ENCODE data around the gene CHCHD3.
A peak's percentile ranks its signal among the peaks of the same experiment; 100 is the strongest.

The CHCHD3 gene

DNA sequence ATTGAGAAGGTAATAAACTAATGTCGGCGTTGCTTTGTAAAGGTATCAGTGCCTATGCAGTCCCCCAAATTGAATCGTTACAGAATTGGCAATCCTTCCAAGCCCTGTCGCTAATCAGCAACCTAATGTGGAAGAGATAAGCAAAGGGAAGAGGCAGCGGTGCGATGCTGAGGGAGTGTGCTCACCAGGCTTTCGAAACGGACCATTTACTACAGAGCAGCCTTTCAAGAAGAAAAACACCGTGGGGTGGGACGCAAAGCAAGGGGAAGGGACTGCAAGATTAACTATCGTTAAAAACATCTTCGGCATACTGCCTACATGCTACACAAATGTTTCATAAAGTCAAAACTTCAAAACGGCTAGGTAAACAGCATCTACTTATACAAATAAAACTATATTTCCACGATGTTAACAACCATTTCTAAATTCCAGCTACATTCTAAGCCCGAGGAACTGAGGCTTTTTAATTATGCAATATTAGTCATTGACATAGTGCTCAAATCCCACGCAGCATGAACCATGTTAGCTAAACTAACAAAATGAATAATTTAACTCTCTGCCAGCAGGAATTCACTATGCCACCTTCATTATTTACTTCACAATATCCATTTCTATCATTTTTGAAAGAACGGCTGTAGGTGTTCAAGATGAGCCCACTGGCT lies 85.2 kb downstream of the CHCHD3 start:
- no peaks in the 10 kb centered on the region for H3K27me3 ChIP-seq (ENCODE audit: control insufficient read depth in 5 of 5, insufficient read depth in 4 of 5, low read length in 5 of 5)
- H3K27ac ChIP-seq (ENCODE audit: low read depth, low read length): no peak overlapping the region
- no peaks in the 10 kb centered on the region for H3K36me3 ChIP-seq (ENCODE audit: control insufficient read depth in 5 of 5, insufficient read depth in 5 of 5, low read length in 5 of 5)
- H3K4me1 ChIP-seq (ENCODE audit: control insufficient read depth in 5 of 5, insufficient read depth in 5 of 5, low read length in 5 of 5): peaks cover 0 to 12% (median 10%) of the 10 kb centered on the region in 5 donors
- no peak overlapping the region for H3K9ac ChIP-seq (ENCODE audit: low read length in 5 of 5)
- no peak overlapping the region for H3K4me3 ChIP-seq (ENCODE audit: low read depth in 1 of 5, low read length in 5 of 5)
- no peaks in the 10 kb centered on the region for H3K9me3 ChIP-seq (ENCODE audit: control insufficient read depth in 5 of 5, low read length in 5 of 5)

DNA sequence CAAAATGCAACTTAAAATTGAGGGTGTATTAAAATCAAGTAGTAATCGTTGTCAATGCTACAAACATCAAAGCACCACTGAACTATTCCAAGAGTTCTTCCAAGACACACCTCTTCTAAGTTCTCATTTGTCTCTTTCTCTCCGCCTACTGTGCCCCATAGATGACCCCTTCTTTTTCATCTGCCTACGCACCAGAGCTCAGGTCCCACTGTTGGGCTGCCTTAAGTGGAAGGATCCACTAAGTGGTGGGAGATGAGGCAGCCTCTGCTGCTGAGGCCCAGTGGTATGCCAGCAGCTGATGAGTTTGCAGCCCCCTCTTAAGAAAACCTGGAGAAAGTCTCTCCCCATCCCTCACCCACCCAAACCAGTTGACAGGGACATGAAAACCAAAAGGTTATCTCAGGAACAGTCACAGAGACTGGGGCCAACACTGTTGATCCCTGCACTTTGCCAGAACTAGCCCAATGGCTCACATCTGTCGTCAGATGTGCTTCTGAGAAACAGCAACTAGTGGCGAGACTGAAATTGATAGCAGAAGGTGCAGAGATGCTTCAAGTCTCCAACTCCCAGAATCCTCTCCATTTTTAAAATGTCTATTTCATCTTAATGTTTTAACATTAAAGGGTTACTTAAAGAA lies 88.4 kb downstream of the CHCHD3 start:
- no peaks in the 10 kb centered on the region for H3K27me3 ChIP-seq (ENCODE audit: control insufficient read depth in 5 of 5, insufficient read depth in 4 of 5, low read length in 5 of 5)
- H3K9me3 ChIP-seq (ENCODE audit: control insufficient read depth in 5 of 5, low read length in 5 of 5): no peaks in the 10 kb centered on the region
- H3K4me1 ChIP-seq (ENCODE audit: control insufficient read depth in 5 of 5, insufficient read depth in 5 of 5, low read length in 5 of 5): peaks cover 0 to 6% (median 3%) of the 10 kb centered on the region in 5 donors
- no peaks in the 10 kb centered on the region for H3K36me3 ChIP-seq (ENCODE audit: control insufficient read depth in 5 of 5, insufficient read depth in 5 of 5, low read length in 5 of 5)
- no peak overlapping the region for H3K9ac ChIP-seq (ENCODE audit: low read length in 5 of 5)
- H3K4me3 ChIP-seq (ENCODE audit: low read depth in 1 of 5, low read length in 5 of 5): no peak overlapping the region
- H3K27ac ChIP-seq (ENCODE audit: low read depth, low read length): no peak overlapping the region

GRCh38 chr7:132991615-132992587 lies 90.0 kb downstream of the CHCHD3 start:
- Histone ChIP-seq H3K4me1 (ENCODE audit: control insufficient read depth in 5 of 5, insufficient read depth in 5 of 5, low read length in 5 of 5) (peaks cover 0 to 2% (median 0%) of the 10 kb centered on the region in 5 donors), H3K9me3 (ENCODE audit: control insufficient read depth in 5 of 5, low read length in 5 of 5) (peaks cover 0 to 2% (median 0%) of the 10 kb centered on the region in 5 donors), H3K36me3 (ENCODE audit: control insufficient read depth in 5 of 5, insufficient read depth in 5 of 5, low read length in 5 of 5) (no peaks in the 10 kb centered on the region), H3K27me3 (ENCODE audit: control insufficient read depth in 5 of 5, insufficient read depth in 4 of 5, low read length in 5 of 5) (no peaks in the 10 kb centered on the region), H3K4me3 (ENCODE audit: low read depth in 1 of 5, low read length in 5 of 5) (no peak overlapping the region), H3K27ac (ENCODE audit: low read depth, low read length) (no peak overlapping the region), H3K9ac (ENCODE audit: low read length in 5 of 5) (no peak overlapping the region)

DNA sequence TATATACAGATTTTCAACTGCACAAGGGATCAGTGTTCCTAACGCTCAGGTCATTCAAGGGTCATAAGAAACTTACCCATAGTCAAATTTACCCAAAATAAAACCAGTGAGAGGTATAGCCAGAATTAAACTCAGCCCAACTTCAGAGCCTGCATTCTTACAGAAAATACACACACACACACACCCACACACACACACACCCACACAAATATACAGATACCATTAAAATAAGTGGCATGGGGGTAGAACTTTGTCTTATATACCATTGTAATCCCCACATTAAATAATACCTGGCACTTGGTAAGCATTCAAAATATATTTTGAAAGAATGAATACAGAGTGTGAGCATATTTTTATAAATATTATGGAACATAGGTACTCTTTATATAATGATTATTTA lies 93.8 kb downstream of the CHCHD3 start:
- H3K4me1 ChIP-seq (ENCODE audit: control insufficient read depth in 5 of 5, insufficient read depth in 5 of 5, low read length in 5 of 5): no peaks in the 10 kb centered on the region
- H3K27ac ChIP-seq (ENCODE audit: low read depth, low read length): no peak overlapping the region
- H3K9me3 ChIP-seq (ENCODE audit: control insufficient read depth in 5 of 5, low read length in 5 of 5): peaks cover 0 to 2% (median 0%) of the 10 kb centered on the region in 5 donors
- no peak overlapping the region for H3K4me3 ChIP-seq (ENCODE audit: low read depth in 1 of 5, low read length in 5 of 5)
- no peak overlapping the region for H3K9ac ChIP-seq (ENCODE audit: low read length in 5 of 5)
- no peaks in the 10 kb centered on the region for H3K27me3 ChIP-seq (ENCODE audit: control insufficient read depth in 5 of 5, insufficient read depth in 4 of 5, low read length in 5 of 5)
- no peaks in the 10 kb centered on the region for H3K36me3 ChIP-seq (ENCODE audit: control insufficient read depth in 5 of 5, insufficient read depth in 5 of 5, low read length in 5 of 5)

GRCh38 chr7:132980402-132980801 lies 101.5 kb downstream of the CHCHD3 start:
- Histone ChIP-seq H3K4me3 (ENCODE audit: low read depth in 1 of 5, low read length in 5 of 5) (no peak overlapping the region), H3K9ac (ENCODE audit: low read length in 5 of 5) (no peak overlapping the region), H3K27ac (ENCODE audit: low read depth, low read length) (no peak overlapping the region), H3K9me3 (ENCODE audit: control insufficient read depth in 5 of 5, low read length in 5 of 5) (no peaks in the 10 kb centered on the region), H3K27me3 (ENCODE audit: control insufficient read depth in 5 of 5, insufficient read depth in 4 of 5, low read length in 5 of 5) (no peaks in the 10 kb centered on the region), H3K36me3 (ENCODE audit: control insufficient read depth in 5 of 5, insufficient read depth in 5 of 5, low read length in 5 of 5) (no peaks in the 10 kb centered on the region), H3K4me1 (ENCODE audit: control insufficient read depth in 5 of 5, insufficient read depth in 5 of 5, low read length in 5 of 5) (peaks cover 0 to 17% (median 2%) of the 10 kb centered on the region in 5 donors)

DNA sequence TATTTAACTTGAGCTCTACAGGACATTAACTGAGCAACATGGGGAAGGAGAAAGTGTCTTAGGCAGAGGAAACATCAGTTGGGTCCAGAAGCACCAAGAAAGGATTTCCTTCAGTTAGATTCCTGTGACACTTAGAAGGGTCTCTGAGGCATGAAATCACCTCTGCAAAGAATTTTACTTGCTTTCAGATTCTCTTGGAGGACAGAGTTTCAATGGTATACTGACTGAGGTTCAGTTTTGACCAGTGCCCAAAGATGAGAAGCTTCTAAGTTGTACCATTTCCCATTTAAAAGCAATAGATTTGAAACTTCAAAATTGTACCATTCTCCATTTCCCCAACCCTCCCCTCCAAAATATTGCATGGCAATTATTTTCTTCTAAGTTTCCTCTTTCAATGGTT lies 102.4 kb downstream of the CHCHD3 start:
- H3K36me3 ChIP-seq (ENCODE audit: control insufficient read depth in 5 of 5, insufficient read depth in 5 of 5, low read length in 5 of 5): peaks cover 0 to 3% (median 0%) of the 10 kb centered on the region in 5 donors
- no peaks in the 10 kb centered on the region for H3K27me3 ChIP-seq (ENCODE audit: control insufficient read depth in 5 of 5, insufficient read depth in 4 of 5, low read length in 5 of 5)
- no peak overlapping the region for H3K27ac ChIP-seq (ENCODE audit: low read depth, low read length)
- no peak overlapping the region for H3K9ac ChIP-seq (ENCODE audit: low read length in 5 of 5)
- peaks cover 0 to 17% (median 2%) of the 10 kb centered on the region in 5 donors for H3K4me1 ChIP-seq (ENCODE audit: control insufficient read depth in 5 of 5, insufficient read depth in 5 of 5, low read length in 5 of 5)
- H3K4me3 ChIP-seq (ENCODE audit: low read depth in 1 of 5, low read length in 5 of 5): no peak overlapping the region
- no peaks in the 10 kb centered on the region for H3K9me3 ChIP-seq (ENCODE audit: control insufficient read depth in 5 of 5, low read length in 5 of 5)

GRCh38 chr7:132977234-132977633 lies 104.7 kb downstream of the CHCHD3 start:
- no peak overlapping the region for H3K27ac ChIP-seq (ENCODE audit: low read depth, low read length)
- H3K27me3 ChIP-seq (ENCODE audit: control insufficient read depth in 5 of 5, insufficient read depth in 4 of 5, low read length in 5 of 5): no peaks in the 10 kb centered on the region
- H3K9me3 ChIP-seq (ENCODE audit: control insufficient read depth in 5 of 5, low read length in 5 of 5): no peaks in the 10 kb centered on the region
- peaks cover 0 to 9% (median 3%) of the 10 kb centered on the region in 5 donors for H3K36me3 ChIP-seq (ENCODE audit: control insufficient read depth in 5 of 5, insufficient read depth in 5 of 5, low read length in 5 of 5)
- H3K4me3 ChIP-seq (ENCODE audit: low read depth in 1 of 5, low read length in 5 of 5): no peak overlapping the region
- H3K4me1 ChIP-seq (ENCODE audit: control insufficient read depth in 5 of 5, insufficient read depth in 5 of 5, low read length in 5 of 5): peaks cover 0 to 26% (median 14%) of the 10 kb centered on the region in 5 donors
- H3K9ac ChIP-seq (ENCODE audit: low read length in 5 of 5): no peak overlapping the region

GRCh38 chr7:132972745-132973144 lies 109.1 kb downstream of the CHCHD3 start:
- Histone ChIP-seq H3K9ac (ENCODE audit: low read length in 5 of 5) (no peak overlapping the region), H3K36me3 (ENCODE audit: control insufficient read depth in 5 of 5, insufficient read depth in 5 of 5, low read length in 5 of 5) (peaks cover 0 to 9% (median 3%) of the 10 kb centered on the region in 5 donors), H3K27ac (ENCODE audit: low read depth, low read length) (peak overlapping the region; percentile 27), H3K4me1 (ENCODE audit: control insufficient read depth in 5 of 5, insufficient read depth in 5 of 5, low read length in 5 of 5) (peaks cover 0 to 21% (median 14%) of the 10 kb centered on the region in 5 donors), H3K9me3 (ENCODE audit: control insufficient read depth in 5 of 5, low read length in 5 of 5) (no peaks in the 10 kb centered on the region), H3K4me3 (ENCODE audit: low read depth in 1 of 5, low read length in 5 of 5) (no peak overlapping the region), H3K27me3 (ENCODE audit: control insufficient read depth in 5 of 5, insufficient read depth in 4 of 5, low read length in 5 of 5) (no peaks in the 10 kb centered on the region)

DNA sequence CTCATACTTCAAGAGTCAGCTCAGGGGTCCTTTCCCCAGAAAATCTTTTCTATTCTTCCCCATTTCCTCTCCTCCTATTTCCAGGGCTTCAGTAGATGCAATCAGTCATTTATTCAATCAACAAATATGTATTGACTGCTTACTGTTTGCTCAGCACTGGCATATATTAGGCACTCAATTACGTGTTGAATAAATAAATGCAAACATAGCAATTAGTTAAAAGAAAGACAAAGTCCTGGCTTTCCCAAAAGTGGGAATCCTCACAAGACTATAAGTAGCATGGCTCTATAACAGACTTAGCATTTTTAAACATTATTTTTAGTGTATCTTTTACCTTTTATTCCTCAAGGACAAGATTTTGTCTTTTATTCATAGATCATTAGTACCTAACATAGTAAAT lies 111.6 kb downstream of the CHCHD3 start:
- H3K27me3 ChIP-seq (ENCODE audit: control insufficient read depth in 5 of 5, insufficient read depth in 4 of 5, low read length in 5 of 5): no peaks in the 10 kb centered on the region
- peaks cover 0 to 9% (median 3%) of the 10 kb centered on the region in 5 donors for H3K36me3 ChIP-seq (ENCODE audit: control insufficient read depth in 5 of 5, insufficient read depth in 5 of 5, low read length in 5 of 5)
- no peak overlapping the region for H3K9ac ChIP-seq (ENCODE audit: low read length in 5 of 5)
- no peak overlapping the region for H3K27ac ChIP-seq (ENCODE audit: low read depth, low read length)
- H3K4me1 ChIP-seq (ENCODE audit: control insufficient read depth in 5 of 5, insufficient read depth in 5 of 5, low read length in 5 of 5): peaks cover 0 to 14% (median 10%) of the 10 kb centered on the region in 5 donors
- no peaks in the 10 kb centered on the region for H3K9me3 ChIP-seq (ENCODE audit: control insufficient read depth in 5 of 5, low read length in 5 of 5)
- no peak overlapping the region for H3K4me3 ChIP-seq (ENCODE audit: low read depth in 1 of 5, low read length in 5 of 5)

Measured in subcutaneous abdominal adipose tissue (tissue), 5 donors.